ENCODE results near the gene TFAP2B.

DNA sequence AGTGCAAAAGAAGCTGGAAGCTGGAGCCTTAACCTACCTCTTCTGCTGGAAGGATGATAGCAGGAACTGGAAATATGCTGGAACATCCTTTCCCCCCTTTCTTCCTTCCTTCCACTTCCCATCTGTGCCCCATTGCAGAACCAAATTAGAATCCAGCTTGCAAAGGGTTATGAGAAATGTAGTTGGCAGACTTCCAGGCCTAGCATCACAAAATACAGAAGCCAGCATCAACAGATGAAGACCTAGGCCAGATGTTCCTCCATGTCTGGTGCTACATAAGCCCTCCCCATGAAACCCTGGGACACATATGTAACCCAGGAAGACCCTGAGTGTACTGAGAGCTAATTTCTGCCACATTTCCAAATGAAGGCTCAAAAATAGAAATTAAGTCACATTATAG lies 40.0 kb upstream of the TFAP2B start:
- TF ChIP-seq CTCF (IDR thresholded peaks at IDR 0.05) (no peak), ZFX (IDR thresholded peaks at IDR 0.05; ENCODE audit: borderline replicate concordance) (no peak)
